H1 (cell line): ENCODE measurements around the gene ATAT1. TPM values are rescaled to one million over a fixed set of nuclear protein-coding genes. Genes with fewer than 3 reads are reported as not detected.

ENCODE experiments used
- CTCF ChIA-PET: fragments of 300-600 bp; sonication (Branson Sonifier 250); formaldehyde crosslinking; loops from one replicate; lab custom pipeline; 2021; ENCODE audit not compliant: partially characterized antibody; lab: Charles Lee
- POLR2A ChIA-PET: fragments of 300-600 bp; sonication (Branson Sonifier 250); formaldehyde crosslinking; loops from one replicate; lab custom pipeline; 2021; ENCODE audit warnings: inconsistent platforms; ENCODE audit not compliant: partially characterized antibody; lab: Charles Lee
- DNase-seq, 2 experiments: peaks; one replicate each; pipeline versions ENCODE4 v3.0.0 to v3.0.0-alpha.2; 2010 to 2022; ENCODE audit warnings: low spot score in 2 of 2, low read depth in 1 of 2, mixed read lengths in 1 of 2
- FAIRE-seq: peaks from 2 replicates; lab custom pipeline; 2011; peaks lifted over from hg19 to GRCh38; lab: Jason Lieb, UNC
- H2AFZ ChIP-seq: 2 replicates; pipeline ENCODE4 v1.8.1; 2012; ENCODE audit warnings: low read length, inconsistent platforms
- H2AK5ac ChIP-seq: 2 replicates; pipeline ENCODE4 v1.6.1; 2013; ENCODE audit warnings: low read depth, low read length
- H2BK120ac ChIP-seq: replicated peaks from 2 replicates; pipeline ENCODE3; 2013; ENCODE audit warnings: low read depth, low read length, inconsistent platforms
- H2BK12ac ChIP-seq: 2 replicates; pipeline ENCODE4 v1.6.1; 2013; ENCODE audit warnings: low read depth, low read length
- H2BK15ac ChIP-seq: 2 replicates; pipeline ENCODE4 v1.6.1; 2013; ENCODE audit warnings: low read length
- H2BK20ac ChIP-seq: 2 replicates; pipeline ENCODE4 v1.6.1; 2013; ENCODE audit warnings: low read length
- H2BK5ac ChIP-seq: 2 replicates; pipeline ENCODE4 v1.6.1; 2013; ENCODE audit warnings: low read depth, low read length
- H3K14ac ChIP-seq: 2 replicates; pipeline ENCODE4 v1.6.1; 2013; ENCODE audit warnings: inconsistent platforms; ENCODE audit not compliant: insufficient read length
- H3K18ac ChIP-seq: 2 replicates; pipeline ENCODE4 v1.6.1; 2013; ENCODE audit warnings: low read length; ENCODE audit errors: extremely low read depth
- H3K23ac ChIP-seq: 2 replicates; pipeline ENCODE4 v1.6.1; 2013; ENCODE audit warnings: inconsistent platforms; ENCODE audit not compliant: insufficient read length
- H3K23me2 ChIP-seq: 2 replicates; pipeline ENCODE4 v1.6.1; 2013; ENCODE audit warnings: low read depth, low read length
- H3K27ac ChIP-seq: 2 replicates; pipeline ENCODE4 v1.6.1; 2011; ENCODE audit warnings: low read depth, low read length, inconsistent platforms
- H3K27me3 ChIP-seq, 4 experiments: replicated peaks in 1 of 4; 1 replicate in 1 of 4; 2 replicates in 3 of 4; pipeline versions ENCODE4 v1.6.1 to v1.8.1; 2011 to 2013; ENCODE audit warnings: low read length in 3 of 4, mild to moderate bottlenecking in 3 of 4, inconsistent platforms in 2 of 4, mixed read lengths in 2 of 4, moderate library complexity in 1 of 4; ENCODE audit not compliant: control insufficient read depth in 3 of 4, insufficient read depth in 3 of 4; ENCODE audit errors: extremely low read depth in 1 of 4
- H3K36me3 ChIP-seq, 4 experiments: 2 replicates each; pipeline versions ENCODE4 v1.6.1 to v1.8.1; 2011 to 2013; ENCODE audit warnings: mild to moderate bottlenecking in 4 of 4, low read length in 3 of 4, moderate library complexity in 2 of 4, control low read depth in 1 of 4, inconsistent platforms in 1 of 4; ENCODE audit not compliant: insufficient read depth in 4 of 4, control insufficient read depth in 2 of 4
- H3K4ac ChIP-seq: replicated peaks from 2 replicates; pipeline ENCODE3; 2013; ENCODE audit warnings: low read length, low read depth, mixed read lengths, inconsistent platforms; ENCODE audit not compliant: insufficient read length
- H3K4me1 ChIP-seq, 4 experiments: replicated peaks in 1 of 4; 1 replicate in 1 of 4; 2 replicates in 3 of 4; pipeline versions ENCODE4 v1.6.1 to v1.8.1; 2011 to 2013; ENCODE audit warnings: low read length in 3 of 4, inconsistent platforms in 2 of 4, mixed read lengths in 1 of 4; ENCODE audit not compliant: insufficient read depth in 4 of 4, control insufficient read depth in 3 of 4
- H3K4me2 ChIP-seq, 2 experiments: 2 replicates each; pipeline versions ENCODE4 v1.6.1 to v1.8.1; 2011 to 2013; ENCODE audit warnings: low read depth in 2 of 2, low read length in 2 of 2, control low read depth in 1 of 2, inconsistent platforms in 1 of 2, mild to moderate bottlenecking in 1 of 2; ENCODE audit not compliant: insufficient read depth in 1 of 2
- H3K4me3 ChIP-seq, 4 experiments: fragments of 200-600, 300-600 bp in 1 of 4; sonication (generic), shearing (Covaris generic), sonication (Bioruptor Twin) in 1 of 4; 2 replicates each; pipeline versions ENCODE4 v1.5.1 to v1.8.1; 2011 to 2016; ENCODE audit warnings: low read length in 4 of 4, low read depth in 3 of 4, control low read depth in 2 of 4, inconsistent platforms in 2 of 4, mild to moderate bottlenecking in 2 of 4, mixed read lengths in 1 of 4, moderate library complexity in 1 of 4; ENCODE audit not compliant: insufficient read depth in 2 of 4; ENCODE audit errors: extremely low read depth in 1 of 4
- H3K56ac ChIP-seq: replicated peaks from 2 replicates; pipeline ENCODE3; 2013; ENCODE audit warnings: low read depth, mild to moderate bottlenecking, mixed read lengths, low read length, inconsistent platforms; ENCODE audit not compliant: insufficient read length
- H3K79me1 ChIP-seq: 2 replicates; pipeline ENCODE4 v1.6.1; 2013; ENCODE audit warnings: low read depth, low read length, control low read depth
- H3K79me2 ChIP-seq, 2 experiments: 2 replicates each; pipeline versions ENCODE4 v1.6.1 to v1.8.1; 2012 to 2013; ENCODE audit warnings: low read length in 2 of 2, mild to moderate bottlenecking in 2 of 2, inconsistent platforms in 1 of 2; ENCODE audit not compliant: insufficient read depth in 2 of 2, control insufficient read depth in 1 of 2
- H3K9ac ChIP-seq, 4 experiments: replicated peaks in 1 of 4; 1 replicate in 1 of 4; 2 replicates in 3 of 4; pipeline versions ENCODE4 v1.6.1 to v1.8.1; 2011 to 2013; ENCODE audit warnings: low read depth in 3 of 4, low read length in 3 of 4, control low read depth in 2 of 4, mild to moderate bottlenecking in 2 of 4, moderate library complexity in 2 of 4, inconsistent platforms in 1 of 4; ENCODE audit errors: extremely low read depth in 1 of 4
- H3K9me3 ChIP-seq, 2 experiments: 2 replicates each; pipeline versions ENCODE4 v1.6.1 to v1.8.1; 2012 to 2013; ENCODE audit warnings: mild to moderate bottlenecking in 2 of 2, moderate library complexity in 2 of 2, control low read depth in 1 of 2, inconsistent platforms in 1 of 2, low read depth in 1 of 2, low read length in 1 of 2, mixed read lengths in 1 of 2; ENCODE audit not compliant: insufficient read depth in 2 of 2
- H4K20me1 ChIP-seq, 2 experiments: replicated peaks in 1 of 2; 2 replicates each; pipeline versions ENCODE3 to v1.8.1; 2011 to 2013; ENCODE audit warnings: inconsistent platforms in 2 of 2, low read length in 2 of 2, mild to moderate bottlenecking in 1 of 2; ENCODE audit not compliant: insufficient read depth in 2 of 2, control insufficient read depth in 1 of 2
- H4K5ac ChIP-seq: 2 replicates; pipeline ENCODE4 v1.6.1; 2013; ENCODE audit warnings: low read length, low read depth, mixed read lengths, inconsistent platforms; ENCODE audit not compliant: insufficient read length
- H4K8ac ChIP-seq: 2 replicates; pipeline ENCODE4 v1.8.0; 2013; ENCODE audit warnings: mild to moderate bottlenecking, moderate library complexity, low read length, inconsistent platforms; ENCODE audit not compliant: insufficient read depth; ENCODE audit errors: extremely low read depth
- H4K91ac ChIP-seq: replicated peaks from 2 replicates; pipeline ENCODE3; 2013; ENCODE audit warnings: low read length, mixed read lengths, inconsistent platforms; ENCODE audit not compliant: insufficient read length
- EGR1 ChIP-seq: IDR thresholded peaks from 2 replicates; pipeline ENCODE4 v1.6.1; 2011; ENCODE audit warnings: low read depth, low read length, borderline replicate concordance
- EZH2 ChIP-seq: fragments of 200-600 bp; sonication (generic); IDR thresholded peaks from 2 replicates; pipeline ENCODE4 v1.7.1; 2012; ENCODE audit warnings: low read depth, mild to moderate bottlenecking, moderate library complexity, low read length, inconsistent platforms; ENCODE audit not compliant: severe bottlenecking
- POLR2A ChIP-seq, 2 experiments: IDR thresholded peaks; 1 replicate in 1 of 2; 2 replicates in 1 of 2; pipeline ENCODE4 v1.6.1; 2011; ENCODE audit warnings: low read depth in 2 of 2, low read length in 2 of 2, mild to moderate bottlenecking in 2 of 2; ENCODE audit errors: control extremely low read depth in 1 of 2
- RAD21 ChIP-seq, 2 experiments: IDR thresholded peaks in 1 of 2; conservative IDR thresholded peaks in 1 of 2; 2 replicates each; pipeline ENCODE4 v1.6.1; 2011; ENCODE audit warnings: low read depth in 2 of 2, low read length in 2 of 2, improper control_type of control experiment in 1 of 2, inconsistent platforms in 1 of 2, mild to moderate bottlenecking in 1 of 2, moderate library complexity in 1 of 2
- WGBS, 2 experiments: shearing (Covaris generic) in 1 of 2; methylation state at CpG; one replicate each; pipeline versions ENCODE4 v1.1.6 to v1.1.7; 2013 to 2015; ENCODE audit warnings: low lambda C conversion rate in 2 of 2, mixed read lengths in 2 of 2, inconsistent platforms in 1 of 2, low coverage in 1 of 2, missing lambda C conversion rate in 1 of 2; ENCODE audit not compliant: insufficient replicate concordance in 2 of 2, insufficient coverage in 1 of 2, insufficient read length in 1 of 2; ENCODE audit errors: extremely low coverage in 1 of 2, missing lambda C conversion rate in 1 of 2; 5-methylcytosine and 5-hydroxymethylcytosine counted together
- polyA plus RNA-seq, 7 experiments: library from polyadenylated mRNA; depleted of rRNA in 3 of 7; stranded (reverse) in 5 of 7; unstranded in 2 of 7; fragments of >200 nt in 5 of 7; fragments of 200-250 nt in 2 of 7; gene quantifications; 1 replicate in 5 of 7; 2 replicates in 1 of 7; 4 replicates in 1 of 7; pipeline versions ENCODE4 v1.2.1 to v1.2.3, GENCODE V29; 2011 to 2013; ENCODE audit warnings: missing spikeins in 2 of 7, mixed read lengths in 2 of 7
- total RNA-seq: library from RNA; stranded (reverse); fragmentation: NEBNext Ultra II Directional; extraction: Animal tissue kit (Norgen Biotek cat#: 25700); gene quantifications from 2 replicates; pipeline ENCODE4 v1.2.1, GENCODE V29; 2021

ATAT1 gene
- total and polyA plus RNA-seq, 2 of the 8 experiments (the other 6 are each of a cell fraction or from before 2014, with no cell fraction given) = 14.4 to 14.6 TPM

DNA sequence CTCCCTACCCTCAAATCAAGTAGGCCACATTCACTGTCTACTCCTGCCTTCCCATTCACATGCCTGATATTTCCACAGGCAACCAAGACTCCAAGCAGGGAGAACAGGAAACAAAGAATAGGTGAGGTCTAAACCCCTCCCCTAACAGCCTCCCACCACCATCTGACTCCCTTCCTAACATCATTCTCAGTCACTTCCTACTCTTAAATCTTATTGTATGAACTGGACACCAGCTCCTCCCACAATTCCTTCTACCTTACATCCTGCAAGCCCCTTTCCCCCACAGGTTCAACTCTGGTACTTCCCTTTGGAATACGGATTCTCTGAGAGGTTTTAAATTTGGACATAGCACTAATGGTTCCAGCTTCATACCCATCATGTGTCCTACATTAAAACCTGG, 19.3 kb downstream of the ATAT1 start:
- Histone ChIP-seq H2BK120ac (no peak overlapping the region), H4K5ac (no peak overlapping the region), H3K27ac (no peak overlapping the region), H3K4ac (no peak overlapping the region), H2BK5ac (no peak overlapping the region), H3K4me2 (peak overlapping the region; percentile 76 to 86), H2BK15ac (no peak overlapping the region), H3K79me2 (peaks cover 3 to 20% of the 10 kb centered on the region in 2 experiments; a peak in 3 of 4 replicates), H3K9ac (0 out of 7 replicates have a peak overlapping the region, but pooled peaks of 1 of the 4 experiments have one; percentile 22), H4K8ac (no peak overlapping the region), H2AFZ (no peak overlapping the region), H4K91ac (no peak overlapping the region), H3K56ac (no peak overlapping the region), H2AK5ac (no peak overlapping the region), H3K36me3 (peaks cover 6 to 11% (median 7%) of the 10 kb centered on the region in 4 experiments), H3K79me1 (peaks cover 8% of the 10 kb centered on the region), H3K14ac (no peak overlapping the region), H4K20me1 (peaks cover 0 to 2% of the 10 kb centered on the region in 2 experiments), H3K9me3 (no peaks in the 10 kb centered on the region), H2BK20ac (no peak overlapping the region), H3K4me1 (peaks cover 0 to 6% (median 4%) of the 10 kb centered on the region in 4 experiments; a peak in 5 of 7 replicates), H2BK12ac (no peak overlapping the region), H3K27me3 (no peaks in the 10 kb centered on the region), H3K23ac (no peak overlapping the region), H3K4me3 (peak overlapping the region in 2 of 4 experiments; percentile 74 to 88; a peak in 5 of 8 replicates), H3K18ac (no peak overlapping the region), H3K23me2 (peaks cover 5% of the 10 kb centered on the region; the same call in 1 of the 2 replicates)
- WGBS, 2 experiments = 100% methylated on average over 1 of the region's 1 CpG; no CpG with 5 or more reads in 1 of the 2 experiments
- ChIA-PET CTCF (interaction anchor here (1.3 to 1.4 kb wide), 2 partner anchors 27 to 48 kb away, joined by 3 to 4 read pairs; partner anchors contain the start of gene DHX16), POLR2A (interaction anchor here (0.5 to 3.3 kb wide), 18 partner anchors 8 to 77 kb away, joined by 3 to 23 read pairs (median 4); partner anchors contain the start of genes ABCF1, MRPS18B and PPP1R10)
- DNase-seq (no peak), FAIRE-seq (no peak)
- TF ChIP-seq RAD21 (IDR thresholded peaks at IDR 0.05 in 1 of 2, conservative IDR thresholded peaks at IDR 0.05 in 1 of 2; ENCODE audit: low read depth in 2 of 2, low read length in 2 of 2) (no peak), EGR1 (no peak), EZH2 (no peak), POLR2A (IDR thresholded peaks at IDR 0.05; ENCODE audit: control extremely low read depth in 1 of 2, low read depth in 2 of 2, low read length in 2 of 2) (peak in 1 of 2 experiments; percentile 29; a peak in 2 of 3 replicates)
